ENCODE data around the gene IDH3A. TPM values are rescaled to one million over a fixed set of nuclear protein-coding genes. Genes with fewer than 3 reads are reported as not detected.

Gene IDH3A
- total RNA-seq, 2 donors from 2014 or later, result 50.9 to 138 TPM

- no peak overlapping the region for H3K4me3 ChIP-seq
- DNase-seq (ENCODE audit: low spot score), result no peak
- H3K36me3 ChIP-seq, result no peaks in the 10 kb centered on the region
- no peak for TF ChIP-seq CTCF (IDR thresholded peaks at IDR 0.05)
- no peaks in the 10 kb centered on the region for H3K27me3 ChIP-seq (replicated peaks; ENCODE audit: insufficient read depth)
- no peaks in the 10 kb centered on the region for H3K4me1 ChIP-seq (ENCODE audit: control insufficient read depth in 1 of 2, low read depth in 2 of 2)
- H3K27ac ChIP-seq, result no peak overlapping the region
- no peak for ATAC-seq (ENCODE audit: insufficient number of reproducible peaks, low FRiP score, low read depth)
- no peaks in the 10 kb centered on the region for H3K9me3 ChIP-seq
Measured at GRCh38 chr15:78210349-78210717, 61.2 kb downstream of the IDH3A start.

GRCh38 chr15:78211189-78211921, 62.2 kb downstream of the IDH3A start:
- no peaks in the 10 kb centered on the region for H3K4me1 ChIP-seq (ENCODE audit: control insufficient read depth in 1 of 2, low read depth in 2 of 2)
- no peak overlapping the region for H3K27ac ChIP-seq

GRCh38 chr15:78212008-78212407, 62.8 kb downstream of the IDH3A start:
- DNase-seq (ENCODE audit: low spot score) (no peak), ATAC-seq (ENCODE audit: insufficient number of reproducible peaks, low FRiP score, low read depth) (no peak)
- Histone ChIP-seq H3K36me3 (no peaks in the 10 kb centered on the region), H3K9me3 (no peaks in the 10 kb centered on the region), H3K27me3 (replicated peaks; ENCODE audit: insufficient read depth) (no peaks in the 10 kb centered on the region), H3K4me3 (no peak overlapping the region), H3K27ac (no peak overlapping the region), H3K4me1 (ENCODE audit: control insufficient read depth in 1 of 2, low read depth in 2 of 2) (no peaks in the 10 kb centered on the region)
- TF ChIP-seq CTCF (IDR thresholded peaks at IDR 0.05), result no peak

More at GRCh38 chr15:78211189-78211921, 62.2 kb downstream of the IDH3A start:
- H3K36me3 ChIP-seq, result no peaks in the 10 kb centered on the region
- DNase-seq (ENCODE audit: low spot score) (no peak), ATAC-seq (ENCODE audit: insufficient number of reproducible peaks, low FRiP score, low read depth) (no peak)
- no peaks in the 10 kb centered on the region for H3K27me3 ChIP-seq (replicated peaks; ENCODE audit: insufficient read depth)
- H3K9me3 ChIP-seq, result no peaks in the 10 kb centered on the region
- no peak for TF ChIP-seq CTCF (IDR thresholded peaks at IDR 0.05)
- no peak overlapping the region for H3K4me3 ChIP-seq

GRCh38 chr15:78212546-78213424, 63.6 kb downstream of the IDH3A start:
- H3K27ac ChIP-seq, result no peak overlapping the region
- no peaks in the 10 kb centered on the region for H3K27me3 ChIP-seq (replicated peaks; ENCODE audit: insufficient read depth)
- H3K9me3 ChIP-seq, result no peaks in the 10 kb centered on the region
- no peak overlapping the region for H3K4me3 ChIP-seq
- ATAC-seq (ENCODE audit: insufficient number of reproducible peaks, low FRiP score, low read depth) (no peak), DNase-seq (ENCODE audit: low spot score) (no peak)
- no peak for TF ChIP-seq CTCF (IDR thresholded peaks at IDR 0.05)
- no peaks in the 10 kb centered on the region for H3K4me1 ChIP-seq (ENCODE audit: control insufficient read depth in 1 of 2, low read depth in 2 of 2)
- no peaks in the 10 kb centered on the region for H3K36me3 ChIP-seq

- Histone ChIP-seq H3K27me3 (replicated peaks; ENCODE audit: insufficient read depth) (no peaks in the 10 kb centered on the region), H3K27ac (no peak overlapping the region), H3K9me3 (no peaks in the 10 kb centered on the region), H3K36me3 (no peaks in the 10 kb centered on the region), H3K4me3 (no peak overlapping the region), H3K4me1 (ENCODE audit: control insufficient read depth in 1 of 2, low read depth in 2 of 2) (no peaks in the 10 kb centered on the region)
- DNase-seq (ENCODE audit: low spot score) (no peak), ATAC-seq (ENCODE audit: insufficient number of reproducible peaks, low FRiP score, low read depth) (no peak)
- TF ChIP-seq CTCF (IDR thresholded peaks at IDR 0.05), result no peak
Measured at GRCh38 chr15:78213425-78213750, 64.2 kb downstream of the IDH3A start.
